Neural progenitor cell (in vitro differentiated cells): ENCODE measurements around the gene CXCL12. TPM values are rescaled to one million over a fixed set of nuclear protein-coding genes. Genes with fewer than 3 reads are reported as not detected.

Experiments
- DNase-seq: peaks from one replicate; pipeline ENCODE4 v3.0.0-alpha.2; 2016; ENCODE audit warnings: low spot score
- H2AFZ ChIP-seq: fragments of 200-600 bp; sonication (generic); replicated peaks from 2 replicates; pipeline ENCODE4 v1.6.1; 2016; ENCODE audit warnings: antibody characterized with exemption
- H3F3A ChIP-seq: fragments of 200-600 bp; sonication (generic); 2 replicates; pipeline ENCODE4 v1.6.1; 2016; ENCODE audit warnings: antibody characterized with exemption, low read depth
- H3K27ac ChIP-seq: fragments of 200-600 bp; sonication (generic); 2 replicates; pipeline ENCODE4 v1.5.1; 2016; ENCODE audit warnings: mild to moderate bottlenecking
- H3K27me3 ChIP-seq: fragments of 200-600 bp; sonication (generic); 2 replicates; pipeline ENCODE4 v1.6.1; 2016; ENCODE audit warnings: mild to moderate bottlenecking, moderate library complexity
- H3K36me3 ChIP-seq: fragments of 200-600 bp; sonication (generic); 2 replicates; pipeline ENCODE4 v1.5.1; 2016
- H3K4me1 ChIP-seq: fragments of 200-600 bp; sonication (generic); 2 replicates; pipeline ENCODE4 v1.6.1; 2016; ENCODE audit warnings: mixed run types
- H3K4me2 ChIP-seq: fragments of 200-600 bp; sonication (generic); 2 replicates; pipeline ENCODE4 v1.6.1; 2016
- H3K4me3 ChIP-seq: fragments of 200-600 bp; sonication (generic); 2 replicates; pipeline ENCODE4 v1.5.1; 2016
- H3K79me2 ChIP-seq: fragments of 200-600 bp; sonication (generic); 2 replicates; pipeline ENCODE4 v1.6.1; 2016; ENCODE audit warnings: low read depth
- H3K9ac ChIP-seq: fragments of 200-600 bp; sonication (generic); 2 replicates; pipeline ENCODE4 v1.6.1; 2016
- H3K9me3 ChIP-seq: fragments of 200-600 bp; sonication (generic); 2 replicates; pipeline ENCODE4 v1.5.1; 2016; ENCODE audit warnings: low read depth
- H4K20me1 ChIP-seq: fragments of 200-600 bp; sonication (generic); 2 replicates; pipeline ENCODE4 v1.6.1; 2016; ENCODE audit warnings: low read depth
- H3K27ac Mint-ChIP-seq: 3 replicates; pipeline ENCODE4 v1.8.0; 2021; ENCODE audit warnings: mixed read lengths
- H3K27me3 Mint-ChIP-seq: 2 replicates; pipeline ENCODE4 v1.8.0; 2022; ENCODE audit warnings: low read depth, mild to moderate bottlenecking, inconsistent platforms, moderate library complexity, mixed read lengths; ENCODE audit not compliant: insufficient read depth
- H3K36me3 Mint-ChIP-seq: 3 replicates; pipeline ENCODE4 v1.8.0; 2021; ENCODE audit warnings: mixed read lengths
- H3K4me1 Mint-ChIP-seq: 3 replicates; pipeline ENCODE4 v1.8.0; 2021; ENCODE audit warnings: mixed read lengths
- H3K4me3 Mint-ChIP-seq: 3 replicates; pipeline ENCODE4 v1.8.0; 2021; ENCODE audit warnings: mild to moderate bottlenecking, moderate library complexity, mixed read lengths
- H3K9me3 Mint-ChIP-seq: 3 replicates; pipeline ENCODE4 v1.8.0; 2020; ENCODE audit warnings: mixed read lengths
- CTCF ChIP-seq: fragments of 200-600 bp; sonication (generic); IDR thresholded peaks from 2 replicates; pipeline ENCODE4 v1.5.1; 2017; ENCODE audit warnings: antibody characterized with exemption, mild to moderate bottlenecking
- EZH2 ChIP-seq: fragments of 200-600 bp; sonication (generic); IDR thresholded peaks from 2 replicates; pipeline ENCODE4 v1.6.1; 2017; ENCODE audit warnings: antibody characterized with exemption, mild to moderate bottlenecking, moderate library complexity
- EZH2phosphoT487 ChIP-seq: fragments of 200-600 bp; sonication (generic); IDR thresholded peaks from 2 replicates; pipeline ENCODE4 v1.6.1; 2017; ENCODE audit warnings: antibody characterized with exemption
- total RNA-seq: library from RNA; depleted of rRNA; stranded (reverse); fragments of >200 nt; gene quantifications from 2 replicates; pipeline ENCODE4 v1.2.3, GENCODE V29; 2015; ENCODE audit warnings: low replicate concordance

The CXCL12 gene
- total RNA-seq, 1 donor from 2014 or later: 0.09 TPM

DNA sequence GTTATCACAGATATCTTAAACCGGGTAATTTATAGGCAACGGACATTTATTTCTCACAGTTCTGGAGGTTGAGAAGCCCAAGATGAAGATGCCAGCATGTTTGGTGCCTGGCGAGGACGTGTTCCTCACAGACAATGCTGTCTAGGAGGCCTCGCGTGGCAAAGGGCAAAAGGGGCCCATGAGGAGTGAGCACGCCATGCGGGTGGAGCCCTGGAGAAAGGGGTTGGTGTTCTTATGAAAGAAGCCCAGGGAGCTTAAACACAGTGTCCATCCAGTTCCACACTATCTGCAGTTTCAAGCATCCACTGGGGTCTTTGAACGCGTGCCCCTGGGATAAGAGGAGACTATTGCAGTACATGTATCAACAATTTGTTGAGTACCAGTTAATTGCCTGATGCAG, 51.4 kb downstream of the CXCL12 start:
- no peak overlapping the region for H2AFZ ChIP-seq
- Mint-ChIP-seq H3K9me3 (no peaks in the 10 kb centered on the region), H3K4me1 (peaks cover 11% of the 10 kb centered on the region), H3K27ac (no peak overlapping the region), H3K4me3 (no peak overlapping the region), H3K27me3 (peaks cover 3% of the 10 kb centered on the region), H3K36me3 (no peaks in the 10 kb centered on the region)
- peaks cover 9% of the 10 kb centered on the region for H3K4me1 ChIP-seq
- H3F3A ChIP-seq: no peaks in the 10 kb centered on the region
- no peaks in the 10 kb centered on the region for H3K27me3 ChIP-seq
- TF ChIP-seq EZH2phosphoT487 (no peak), CTCF (no peak), EZH2 (no peak)
- no peak overlapping the region for H3K4me2 ChIP-seq
- no peak for DNase-seq
- H3K4me3 ChIP-seq: no peak overlapping the region
- no peaks in the 10 kb centered on the region for H3K36me3 ChIP-seq
- no peak overlapping the region for H3K9ac ChIP-seq
- H3K79me2 ChIP-seq: no peaks in the 10 kb centered on the region
- H3K9me3 ChIP-seq: no peaks in the 10 kb centered on the region
- H4K20me1 ChIP-seq: no peaks in the 10 kb centered on the region
- no peak overlapping the region for H3K27ac ChIP-seq

- H3K4me1 Mint-ChIP-seq: peaks cover 11% of the 10 kb centered on the region
- Histone ChIP-seq H3K4me1 (peaks cover 9% of the 10 kb centered on the region), H3K27ac (no peak overlapping the region), H3K4me2 (no peak overlapping the region), H3K36me3 (no peaks in the 10 kb centered on the region), H3K27me3 (no peaks in the 10 kb centered on the region), H3K9ac (no peak overlapping the region), H3K4me3 (no peak overlapping the region), H3K9me3 (no peaks in the 10 kb centered on the region), H3F3A (no peaks in the 10 kb centered on the region), H3K79me2 (no peaks in the 10 kb centered on the region), H2AFZ (no peak overlapping the region), H4K20me1 (no peaks in the 10 kb centered on the region)
- TF ChIP-seq CTCF: no peak
- no peak for TF ChIP-seq EZH2
- TF ChIP-seq EZH2phosphoT487: no peak
- no peak overlapping the region for H3K4me3 Mint-ChIP-seq
- H3K9me3 Mint-ChIP-seq: no peaks in the 10 kb centered on the region
- H3K27me3 Mint-ChIP-seq: no peaks in the 10 kb centered on the region
- H3K36me3 Mint-ChIP-seq: no peaks in the 10 kb centered on the region
- H3K27ac Mint-ChIP-seq: no peak overlapping the region
- DNase-seq: no peak
Measured at GRCh38 chr10:44332465-44332864, 52.4 kb downstream of the CXCL12 start.

GRCh38 chr10:44330431-44330830, 54.5 kb downstream of the CXCL12 start:
- Histone ChIP-seq H2AFZ (no peak overlapping the region), H3K4me1 (peaks cover 9% of the 10 kb centered on the region), H3F3A (no peaks in the 10 kb centered on the region), H3K9ac (no peak overlapping the region), H3K79me2 (no peaks in the 10 kb centered on the region), H3K9me3 (no peaks in the 10 kb centered on the region), H3K4me2 (no peak overlapping the region), H3K27me3 (no peaks in the 10 kb centered on the region), H4K20me1 (no peaks in the 10 kb centered on the region), H3K36me3 (no peaks in the 10 kb centered on the region), H3K27ac (no peak overlapping the region), H3K4me3 (no peak overlapping the region)
- Mint-ChIP-seq H3K4me1 (peaks cover 11% of the 10 kb centered on the region), H3K4me3 (no peak overlapping the region), H3K27me3 (no peaks in the 10 kb centered on the region), H3K27ac (no peak overlapping the region), H3K36me3 (no peaks in the 10 kb centered on the region), H3K9me3 (no peaks in the 10 kb centered on the region)
- no peak for DNase-seq
- TF ChIP-seq EZH2 (no peak), EZH2phosphoT487 (no peak), CTCF (no peak)
